ENCODE results near the gene GLIPR1L2. TPM values are rescaled to one million over a fixed set of nuclear protein-coding genes. Genes with fewer than 3 reads are reported as not detected.
"Not testable (repeated sequence)": the region's sequence is repeated elsewhere in the genome, so short reads cannot be mapped to it uniquely, and the experiment has no call there.

The GLIPR1L2 gene
- total RNA-seq, 3 donors from 2014 or later, result 0.20 TPM; not detected in 2

GRCh38 chr12:75390156-75390898 lies 562 bp upstream of the GLIPR1L2 start:
- DNase-seq (no peak), ATAC-seq (no peak)
- Mint-ChIP-seq H3K9me3 (peaks cover 7% of the 10 kb centered on the region), H3K4me1 (ENCODE audit: low read depth) (peaks cover 37% of the 10 kb centered on the region), H3K27me3 (ENCODE audit: low read depth) (no peaks in the 10 kb centered on the region), H3K36me3 (ENCODE audit: insufficient read depth) (no peaks in the 10 kb centered on the region), H3K4me3 (peak overlapping the region; percentile 88)

GRCh38 chr12:75404231-75404630 lies 13.3 kb downstream of the GLIPR1L2 start:
- H3K4me3 Mint-ChIP-seq, result no peak overlapping the region
- DNase-seq (no peak), ATAC-seq (no peak)
- H3K9me3 Mint-ChIP-seq, result no peaks in the 10 kb centered on the region
- H3K4me1 Mint-ChIP-seq (ENCODE audit: low read depth), result no peaks in the 10 kb centered on the region
- H3K27me3 Mint-ChIP-seq (ENCODE audit: low read depth), result no peaks in the 10 kb centered on the region
- peaks cover 3% of the 10 kb centered on the region for H3K36me3 Mint-ChIP-seq (ENCODE audit: insufficient read depth)

GRCh38 chr12:75407683-75408082 lies 16.8 kb downstream of the GLIPR1L2 start:
- H3K36me3 Mint-ChIP-seq (ENCODE audit: insufficient read depth), result peaks cover 7% of the 10 kb centered on the region
- ATAC-seq, result no peak
- H3K9me3 Mint-ChIP-seq, result no peaks in the 10 kb centered on the region
- no peak for DNase-seq
- no peaks in the 10 kb centered on the region for H3K4me1 Mint-ChIP-seq (ENCODE audit: low read depth)
- no peaks in the 10 kb centered on the region for H3K27me3 Mint-ChIP-seq (ENCODE audit: low read depth)
- H3K4me3 Mint-ChIP-seq, result no peak overlapping the region

GRCh38 chr12:75409830-75410229 lies 18.9 kb downstream of the GLIPR1L2 start:
- ATAC-seq, result no peak
- peaks cover 7% of the 10 kb centered on the region for H3K36me3 Mint-ChIP-seq (ENCODE audit: insufficient read depth)
- H3K9me3 Mint-ChIP-seq, result no peaks in the 10 kb centered on the region
- H3K4me1 Mint-ChIP-seq (ENCODE audit: low read depth), result no peaks in the 10 kb centered on the region
- no peak overlapping the region for H3K4me3 Mint-ChIP-seq
- DNase-seq, result no peak
- H3K27me3 Mint-ChIP-seq (ENCODE audit: low read depth), result no peaks in the 10 kb centered on the region

- peaks cover 5% of the 10 kb centered on the region for H3K9me3 Mint-ChIP-seq
- H3K27me3 Mint-ChIP-seq (ENCODE audit: low read depth), result no peaks in the 10 kb centered on the region
These were observed 23.8 kb downstream of the GLIPR1L2 start for GRCh38 chr12:75414671-75415070.

GRCh38 chr12:75419841-75420240 lies 29.0 kb downstream of the GLIPR1L2 start:
- no peak for ATAC-seq
- Mint-ChIP-seq H3K9me3 (peaks cover 5% of the 10 kb centered on the region), H3K4me3 (no peak overlapping the region)

More at GRCh38 chr12:75414671-75415070, 23.8 kb downstream of the GLIPR1L2 start:
- ATAC-seq (no peak), DNase-seq (no peak)
- peaks cover 4% of the 10 kb centered on the region for H3K36me3 Mint-ChIP-seq (ENCODE audit: insufficient read depth)
- H3K4me1 Mint-ChIP-seq (ENCODE audit: low read depth), result no peaks in the 10 kb centered on the region
- no peak overlapping the region for H3K4me3 Mint-ChIP-seq

GRCh38 chr12:75427491-75427890 lies 36.6 kb downstream of the GLIPR1L2 start:
- ATAC-seq, result no peak
- H3K9me3 Mint-ChIP-seq, result peaks cover 30% of the 10 kb centered on the region
- H3K4me3 Mint-ChIP-seq, result no peak overlapping the region
- no peak for DNase-seq
- H3K27me3 Mint-ChIP-seq (ENCODE audit: low read depth), result peaks cover 2% of the 10 kb centered on the region
- no peaks in the 10 kb centered on the region for H3K4me1 Mint-ChIP-seq (ENCODE audit: low read depth)
- H3K36me3 Mint-ChIP-seq (ENCODE audit: insufficient read depth), result peaks cover 3% of the 10 kb centered on the region

More at GRCh38 chr12:75419841-75420240, 29.0 kb downstream of the GLIPR1L2 start:
- no peak for DNase-seq
- Mint-ChIP-seq H3K36me3 (ENCODE audit: insufficient read depth) (peaks cover 3% of the 10 kb centered on the region), H3K4me1 (ENCODE audit: low read depth) (no peaks in the 10 kb centered on the region), H3K27me3 (ENCODE audit: low read depth) (no peaks in the 10 kb centered on the region)

- Mint-ChIP-seq H3K9me3 (peaks cover 30% of the 10 kb centered on the region), H3K4me1 (ENCODE audit: low read depth) (no peaks in the 10 kb centered on the region), H3K4me3 (no peak overlapping the region), H3K36me3 (ENCODE audit: insufficient read depth) (peaks cover 3% of the 10 kb centered on the region), H3K27me3 (ENCODE audit: low read depth) (peaks cover 2% of the 10 kb centered on the region)
- DNase-seq, result no peak
- ATAC-seq, result no peak
These were observed 37.9 kb downstream of the GLIPR1L2 start for GRCh38 chr12:75428767-75429166.

- peaks cover 2% of the 10 kb centered on the region for H3K27me3 Mint-ChIP-seq (ENCODE audit: low read depth)
- peaks cover 2% of the 10 kb centered on the region for H3K4me1 Mint-ChIP-seq (ENCODE audit: low read depth)
- no peak for ATAC-seq
- no peak for DNase-seq
- peaks cover 14% of the 10 kb centered on the region for H3K9me3 Mint-ChIP-seq
- no peaks in the 10 kb centered on the region for H3K36me3 Mint-ChIP-seq (ENCODE audit: insufficient read depth)
- no peak overlapping the region for H3K4me3 Mint-ChIP-seq
These were observed 42.0 kb downstream of the GLIPR1L2 start for GRCh38 chr12:75432924-75433323.

GRCh38 chr12:75437564-75437963 lies 46.7 kb downstream of the GLIPR1L2 start:
- peaks cover 3% of the 10 kb centered on the region for H3K36me3 Mint-ChIP-seq (ENCODE audit: insufficient read depth)
- peaks cover 5% of the 10 kb centered on the region for H3K4me1 Mint-ChIP-seq (ENCODE audit: low read depth)
- DNase-seq (no peak), ATAC-seq (peak in 1 of 2 donors; percentile 25)
- no peak overlapping the region for H3K4me3 Mint-ChIP-seq
- H3K9me3 Mint-ChIP-seq, result peaks cover 4% of the 10 kb centered on the region
- peaks cover 5% of the 10 kb centered on the region for H3K27me3 Mint-ChIP-seq (ENCODE audit: low read depth)

- no peak for DNase-seq
- H3K4me3 Mint-ChIP-seq, result no peak overlapping the region
These were observed 47.3 kb downstream of the GLIPR1L2 start for GRCh38 chr12:75438059-75438754.

GRCh38 chr12:75439048-75439447 lies 48.2 kb downstream of the GLIPR1L2 start:
- ATAC-seq, result no peak
- peaks cover 5% of the 10 kb centered on the region for H3K27me3 Mint-ChIP-seq (ENCODE audit: low read depth)
- H3K4me3 Mint-ChIP-seq, result no peak overlapping the region
- H3K4me1 Mint-ChIP-seq (ENCODE audit: low read depth), result peaks cover 5% of the 10 kb centered on the region
- DNase-seq, result no peak
- H3K36me3 Mint-ChIP-seq (ENCODE audit: insufficient read depth), result peaks cover 3% of the 10 kb centered on the region
- peaks cover 4% of the 10 kb centered on the region for H3K9me3 Mint-ChIP-seq

More at GRCh38 chr12:75438059-75438754, 47.3 kb downstream of the GLIPR1L2 start:
- Mint-ChIP-seq H3K36me3 (ENCODE audit: insufficient read depth) (peaks cover 3% of the 10 kb centered on the region), H3K27me3 (ENCODE audit: low read depth) (peaks cover 5% of the 10 kb centered on the region), H3K4me1 (ENCODE audit: low read depth) (peaks cover 5% of the 10 kb centered on the region), H3K9me3 (peaks cover 4% of the 10 kb centered on the region)
- peak in 1 of 2 donors; percentile 34 for ATAC-seq

- Mint-ChIP-seq H3K36me3 (ENCODE audit: insufficient read depth) (peaks cover 3% of the 10 kb centered on the region), H3K27me3 (ENCODE audit: low read depth) (peaks cover 5% of the 10 kb centered on the region), H3K4me1 (ENCODE audit: low read depth) (peaks cover 5% of the 10 kb centered on the region), H3K4me3 (no peak overlapping the region), H3K9me3 (peaks cover 4% of the 10 kb centered on the region)
- DNase-seq (no peak), ATAC-seq (no peak)
These were observed 49.0 kb downstream of the GLIPR1L2 start for GRCh38 chr12:75439930-75440329.

- H3K9me3 Mint-ChIP-seq; DNase-seq; ATAC-seq; H3K4me1 Mint-ChIP-seq (ENCODE audit: low read depth); H3K27me3 Mint-ChIP-seq (ENCODE audit: low read depth); H3K4me3 Mint-ChIP-seq; H3K36me3 Mint-ChIP-seq (ENCODE audit: insufficient read depth): not testable (repeated sequence)
These were observed 51.0 kb downstream of the GLIPR1L2 start for GRCh38 chr12:75441687-75442449.

Measured in activated T-cell treated with anti-CD3 and anti-CD28 coated beads, Interleukin-2, amount 50 U/mL, for 4 hours (primary cell).